Superior temporal gyrus (tissue), 1 donor: ENCODE data around the gene FHIP1A.
"Not testable (repeated sequence)": the region's sequence is repeated elsewhere in the genome, so short reads cannot be mapped to it uniquely, and the experiment has no call there.

Experiments
- DNase-seq: peaks from one replicate; pipeline ENCODE4 v3.0.0-alpha.2; 2016; ENCODE audit errors: extremely low spot score

FHIP1A gene

DNA sequence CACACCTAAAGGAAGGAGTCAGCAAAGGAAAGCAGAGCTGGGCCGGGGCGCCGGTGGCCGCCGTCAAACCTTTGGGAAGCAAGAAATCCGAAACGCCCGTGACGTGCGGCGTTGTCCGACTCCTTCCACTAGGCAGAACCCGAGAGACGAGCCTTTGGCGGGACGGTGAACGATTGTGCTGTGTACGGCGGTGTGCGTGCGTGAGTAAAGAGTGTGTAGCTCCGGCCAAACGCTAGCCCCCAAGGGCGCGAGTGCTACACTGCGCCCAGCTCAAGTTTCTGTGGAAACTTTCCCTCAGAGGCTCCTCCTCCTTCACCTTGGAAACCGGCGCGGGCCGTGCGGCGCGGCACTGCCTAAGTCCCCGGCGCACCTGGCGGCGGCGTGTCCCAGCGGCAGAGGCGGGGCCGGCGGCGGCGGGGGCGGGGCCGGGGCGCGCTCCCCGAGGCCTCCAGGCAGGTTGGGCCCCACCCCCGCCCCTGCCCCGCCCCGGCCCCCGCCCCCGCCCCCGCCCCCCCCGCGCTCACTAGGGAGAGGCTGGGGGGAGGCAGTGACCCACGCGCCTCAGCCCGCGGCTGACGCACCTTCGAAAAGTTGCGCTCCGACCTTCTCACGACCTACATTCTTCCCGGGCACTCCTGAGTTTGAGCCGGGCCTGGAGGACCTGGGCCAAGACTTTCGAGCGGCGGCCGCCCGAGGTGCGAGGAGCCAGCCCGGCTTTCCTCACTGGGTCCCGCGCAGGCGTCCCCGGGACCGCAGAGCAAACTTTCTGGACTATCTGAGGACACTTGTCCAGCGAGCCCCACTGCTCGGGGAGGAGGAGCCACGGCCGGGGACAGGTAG, at the start of gene FHIP1A:
FHIP1A (plus strand) TSS at position 547 of the 840 bp plus-strand sequence. CDS start 157,084 bp downstream, outside the sequence.
- DNase-seq: no peak

DNA sequence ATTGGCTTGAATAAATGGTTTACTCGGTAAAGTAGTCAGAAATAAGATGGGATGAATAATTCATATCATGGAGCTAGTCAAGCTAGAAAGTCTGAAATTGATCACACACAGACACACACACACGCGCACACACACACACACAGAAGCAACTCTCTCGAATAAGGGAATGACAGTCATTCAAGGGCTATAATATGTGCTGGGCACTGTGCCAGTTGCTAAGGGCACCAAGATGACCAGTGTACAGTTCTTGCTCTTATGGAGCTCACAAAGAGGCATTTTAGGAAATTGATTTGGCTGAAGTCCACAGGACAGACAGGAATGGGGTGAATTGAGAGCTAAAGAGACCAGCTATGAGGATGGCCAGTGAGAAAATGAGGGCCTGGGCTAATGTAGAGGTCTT, 49.4 kb upstream of the FHIP1A start:
- no peak for DNase-seq

DNA sequence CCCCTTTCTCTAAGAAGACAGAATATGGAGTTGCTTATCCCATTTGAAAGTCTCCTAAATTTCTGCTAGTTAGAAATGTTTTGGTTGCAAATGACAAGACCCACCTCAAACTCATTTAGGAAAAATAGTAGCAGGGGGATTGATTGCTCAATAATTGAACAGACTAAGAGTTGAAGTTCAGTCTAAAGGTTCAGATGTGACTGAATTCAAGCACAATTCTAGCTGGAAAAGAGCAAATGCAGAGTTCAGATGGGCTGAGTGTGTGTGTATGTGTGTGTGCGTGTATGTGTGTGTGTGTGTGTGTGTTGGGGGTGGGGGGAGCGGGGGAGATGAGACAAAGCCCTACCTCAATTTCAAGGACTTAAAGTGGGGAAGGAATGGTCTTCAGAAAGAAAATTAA, 47.9 kb upstream of the FHIP1A start:
- no peak for DNase-seq

DNA sequence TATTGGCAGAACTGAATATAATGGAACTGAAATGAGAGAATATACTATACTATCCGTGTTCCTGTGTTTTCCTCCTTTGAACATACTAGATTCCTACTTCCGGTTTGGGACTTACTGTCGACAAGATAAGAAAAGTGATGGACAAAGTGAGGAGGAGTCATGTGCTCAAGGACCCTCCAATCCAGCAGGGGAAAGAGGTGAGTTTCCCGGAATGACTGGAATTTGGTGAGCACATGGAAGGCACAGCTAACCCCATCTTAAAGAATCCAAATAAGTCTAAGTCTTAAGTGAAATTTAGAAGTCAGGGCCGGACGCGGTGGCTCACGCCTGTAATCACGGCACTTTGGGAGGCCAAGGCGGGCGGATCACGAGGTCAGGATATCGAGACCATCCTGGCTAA, 47.0 kb upstream of the FHIP1A start:
- no peak for DNase-seq

DNA sequence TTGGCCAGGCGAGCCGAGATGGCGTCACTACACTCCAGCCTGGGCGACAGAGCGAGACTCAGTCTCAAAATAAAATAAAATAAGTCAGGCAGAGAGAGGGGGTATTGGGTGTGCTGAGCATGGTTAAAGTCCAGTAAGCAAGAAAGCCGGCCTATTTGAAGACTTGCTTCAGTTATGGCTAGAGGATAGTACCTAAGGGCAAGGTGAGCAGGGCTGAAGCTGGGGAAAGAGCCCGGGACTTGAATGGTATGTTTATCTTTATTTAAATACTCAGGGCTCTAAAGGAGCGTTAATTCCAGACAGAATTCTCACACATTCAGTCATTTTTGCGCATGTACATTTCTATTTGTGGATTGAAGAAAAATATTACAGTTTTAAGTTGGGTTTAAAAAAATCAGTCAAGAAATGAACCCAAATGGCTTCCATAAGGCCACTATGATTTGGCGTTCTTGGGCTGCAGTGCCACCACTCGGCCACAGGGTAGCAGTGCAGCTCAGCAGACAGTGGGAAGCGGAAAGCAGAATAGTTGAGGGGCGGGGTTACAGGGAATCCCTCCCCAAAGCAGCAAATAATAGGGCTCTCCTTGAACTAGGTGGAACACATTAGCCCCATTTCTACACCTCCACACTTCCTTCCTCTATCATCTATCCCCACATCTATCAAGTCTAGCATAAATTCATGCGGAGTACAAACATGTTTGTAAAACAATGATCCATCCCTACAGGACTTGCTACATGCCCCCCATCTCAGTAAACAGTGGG, 46.4 kb upstream of the FHIP1A start:
- DNase-seq: peak; percentile 91

DNA sequence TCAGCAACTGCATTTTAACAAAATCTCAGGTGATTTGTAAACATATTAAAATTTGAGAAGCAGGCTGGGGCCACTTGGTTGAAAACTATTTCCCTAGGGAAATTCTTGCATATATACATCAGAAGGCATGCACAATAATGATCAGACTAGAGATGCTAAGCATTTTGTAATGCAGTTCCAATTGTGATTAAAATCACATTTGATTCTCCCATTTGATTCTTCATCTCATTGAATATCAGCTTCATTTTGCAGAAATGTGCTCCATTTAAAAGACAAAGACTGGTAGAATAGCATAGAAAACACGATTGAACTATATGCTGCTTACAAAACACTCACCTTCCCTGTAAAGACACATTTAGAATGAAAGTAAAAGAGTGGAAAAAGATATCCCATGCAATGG, 32.4 kb upstream of the FHIP1A start:
- no peak for DNase-seq

DNA sequence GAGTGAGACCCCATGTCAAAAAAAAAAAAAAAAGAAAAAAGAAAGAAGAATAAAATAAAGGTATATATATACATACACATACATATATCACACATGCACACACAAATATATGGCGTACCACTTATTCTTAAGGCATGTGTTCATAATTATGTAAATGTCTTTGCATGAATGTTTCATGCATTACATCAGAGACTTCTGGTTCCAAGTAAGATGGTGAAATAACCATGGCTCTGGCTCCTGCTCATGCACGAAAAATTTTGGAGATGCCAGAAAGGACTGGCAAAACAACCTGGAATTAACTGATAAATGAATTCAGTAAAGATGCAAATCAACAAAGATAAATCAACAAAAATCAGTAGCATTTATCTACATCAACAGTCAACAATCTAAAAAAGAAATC, 19.7 kb upstream of the FHIP1A start:
- DNase-seq: no peak

DNA sequence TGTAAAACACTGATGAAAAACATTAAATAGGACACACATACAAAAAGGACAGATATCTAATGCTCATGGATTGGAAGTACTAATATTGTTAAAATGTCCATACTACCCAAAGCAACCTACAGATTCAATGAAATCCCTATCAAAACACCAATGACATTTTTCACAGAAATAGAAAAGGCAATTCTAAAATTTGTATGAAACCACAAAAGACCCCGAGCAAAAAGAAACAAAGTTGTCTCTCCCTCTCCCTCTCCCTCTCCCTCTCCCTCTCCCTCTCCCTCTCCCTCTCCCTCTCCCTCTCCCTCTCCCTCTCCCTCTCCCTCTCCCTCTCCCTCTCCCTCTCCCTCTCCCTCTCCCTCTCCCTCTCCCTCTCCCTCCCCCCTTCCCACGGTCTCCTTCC, 19.2 kb upstream of the FHIP1A start:
- DNase-seq: not testable (repeated sequence)

DNA sequence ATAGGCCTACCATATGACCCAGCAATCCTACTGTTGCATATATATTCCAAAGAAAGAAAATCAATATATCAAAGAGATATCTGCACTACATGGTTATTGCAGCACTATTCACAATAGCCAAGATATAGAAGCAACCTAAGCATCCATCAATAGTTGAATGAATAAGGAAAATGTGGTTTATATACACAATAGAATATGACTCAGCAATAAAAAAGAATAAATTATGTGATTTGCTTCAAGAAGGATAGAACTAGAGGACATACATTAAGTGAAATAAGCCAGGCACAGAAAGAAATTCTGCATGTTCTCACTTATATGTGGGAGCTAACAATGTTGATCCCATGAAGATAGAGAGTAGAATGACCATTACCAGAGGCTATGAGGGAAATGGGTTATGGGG, 13.1 kb upstream of the FHIP1A start:
- no peak for DNase-seq

DNA sequence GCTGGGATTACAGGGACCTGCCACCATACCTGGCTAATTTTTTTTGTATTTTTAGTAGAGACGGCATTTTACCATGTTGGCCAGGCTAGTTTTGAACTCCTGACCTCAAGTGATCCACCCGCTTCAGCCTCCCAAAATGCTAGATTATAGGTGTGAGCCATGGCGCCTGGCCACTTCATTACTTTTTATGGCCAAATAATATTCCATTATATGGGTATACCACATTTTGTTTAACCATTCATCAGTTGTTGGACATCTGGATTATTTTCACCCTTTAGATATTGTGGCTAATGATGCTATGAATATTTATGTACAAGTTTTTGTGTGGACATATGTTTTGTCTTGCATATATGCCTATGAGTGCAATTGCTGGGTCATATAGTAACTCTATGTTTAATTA, 8.6 kb upstream of the FHIP1A start:
- no peak for DNase-seq

DNA sequence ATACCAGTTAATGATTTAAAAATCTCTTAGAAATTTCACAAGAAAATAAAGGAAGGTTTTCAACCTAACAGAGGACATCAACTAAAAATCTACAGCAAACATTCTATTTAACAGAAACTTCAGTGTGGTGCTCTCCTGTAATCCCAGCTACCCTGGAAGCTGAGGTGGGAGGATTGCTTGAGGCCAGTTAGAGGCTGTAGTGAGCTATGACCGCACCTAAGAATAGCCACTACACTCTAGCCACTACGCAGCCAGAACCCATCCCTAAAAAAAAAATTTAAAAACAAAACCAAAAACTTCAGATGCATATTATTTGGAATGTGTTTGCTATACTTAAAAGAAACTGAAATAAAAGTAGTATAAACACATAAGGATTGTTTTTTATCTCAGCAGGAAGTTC, 7.2 kb upstream of the FHIP1A start:
- no peak for DNase-seq

DNA sequence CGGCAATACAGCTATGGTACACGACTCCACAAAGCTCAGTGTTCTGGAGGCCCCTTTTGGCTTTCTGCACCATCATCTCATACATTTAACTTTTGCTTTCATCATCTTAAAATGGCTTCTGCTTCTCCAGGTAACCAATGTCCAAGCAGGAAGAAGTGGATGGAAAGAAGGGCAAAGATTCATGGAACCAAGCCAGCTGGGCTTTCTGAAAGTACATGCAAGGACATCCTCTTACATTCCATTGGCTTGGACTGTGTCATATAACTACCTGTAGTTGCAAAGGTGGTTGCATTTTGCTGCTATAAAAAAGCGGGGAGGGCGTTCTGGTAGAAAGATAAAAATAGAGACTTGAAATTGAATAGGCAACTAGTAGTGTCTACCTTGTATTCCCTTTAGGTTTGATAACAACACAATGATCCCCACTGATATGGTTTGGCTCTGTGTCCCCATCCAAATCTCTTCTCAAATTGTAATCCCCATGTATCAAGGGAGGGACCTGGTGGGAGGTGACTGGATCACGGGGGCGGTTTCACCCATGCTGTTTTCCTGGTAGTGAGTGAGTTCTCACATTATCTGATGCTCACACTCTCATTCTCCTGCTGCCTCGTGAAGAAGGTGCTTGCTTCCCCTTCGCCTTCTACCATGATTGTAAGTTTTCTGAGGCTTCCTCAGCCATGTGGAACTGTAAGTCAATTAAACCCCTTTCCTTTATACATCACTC, 6.7 kb upstream of the FHIP1A start:
- DNase-seq: no peak

DNA sequence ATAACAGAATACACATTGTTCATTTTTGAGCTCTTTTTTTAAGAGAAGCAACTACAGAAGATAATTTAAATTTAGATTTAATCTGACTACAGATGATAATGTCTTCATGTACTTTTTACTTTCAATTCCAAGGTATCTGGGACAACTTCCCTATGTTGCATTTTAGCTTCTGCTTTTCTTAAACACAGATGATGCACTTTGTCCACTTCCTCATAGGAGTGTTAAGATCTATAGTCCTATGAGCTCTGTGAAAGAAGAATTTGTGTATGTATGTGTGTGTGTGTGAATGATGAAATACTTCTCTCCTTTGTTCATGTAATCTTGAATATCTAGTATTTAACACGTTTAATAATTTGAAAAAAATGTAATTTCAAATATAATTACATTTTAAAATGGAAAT, 5.3 kb upstream of the FHIP1A start:
- DNase-seq: no peak

DNA sequence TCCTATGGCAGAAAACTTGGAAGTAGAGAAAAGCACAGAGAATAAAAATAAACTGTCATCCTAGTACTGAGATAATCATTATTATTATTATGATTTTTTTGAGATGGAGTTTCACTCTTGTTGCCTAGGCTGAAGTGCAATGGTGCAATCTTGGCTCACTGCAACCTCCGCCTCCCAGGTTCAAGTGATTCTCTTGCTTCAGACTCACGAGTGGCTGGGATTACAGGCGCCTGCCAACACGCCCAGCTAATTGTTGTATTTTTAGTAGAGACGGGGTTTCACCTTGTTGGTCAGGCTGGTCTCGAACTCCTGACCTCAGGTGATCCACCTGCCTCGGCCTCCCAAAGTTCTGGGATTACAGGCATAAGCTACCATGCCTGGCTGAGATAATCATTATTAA, 4.2 kb upstream of the FHIP1A start:
- DNase-seq: not testable (repeated sequence)

DNA sequence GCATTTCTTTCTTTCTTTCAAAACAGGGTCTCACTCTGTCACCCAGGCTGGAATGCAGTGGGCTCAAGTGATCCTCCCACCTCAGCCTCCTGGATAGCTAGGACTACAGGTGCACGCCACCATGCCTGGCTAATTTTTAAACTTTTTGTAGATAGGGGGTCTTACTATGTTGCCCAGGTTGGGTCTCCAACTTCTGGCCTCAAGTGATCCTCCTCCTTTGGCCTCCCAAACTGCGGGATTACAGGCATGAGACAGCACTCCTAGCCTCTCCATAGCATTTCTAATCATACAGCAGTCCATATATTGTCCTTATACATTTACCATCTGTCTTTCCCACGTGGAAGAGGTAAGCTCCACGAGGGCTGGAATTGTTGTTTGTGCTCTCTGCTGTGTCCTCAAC, 2.0 kb upstream of the FHIP1A start:
- DNase-seq: no peak

DNA sequence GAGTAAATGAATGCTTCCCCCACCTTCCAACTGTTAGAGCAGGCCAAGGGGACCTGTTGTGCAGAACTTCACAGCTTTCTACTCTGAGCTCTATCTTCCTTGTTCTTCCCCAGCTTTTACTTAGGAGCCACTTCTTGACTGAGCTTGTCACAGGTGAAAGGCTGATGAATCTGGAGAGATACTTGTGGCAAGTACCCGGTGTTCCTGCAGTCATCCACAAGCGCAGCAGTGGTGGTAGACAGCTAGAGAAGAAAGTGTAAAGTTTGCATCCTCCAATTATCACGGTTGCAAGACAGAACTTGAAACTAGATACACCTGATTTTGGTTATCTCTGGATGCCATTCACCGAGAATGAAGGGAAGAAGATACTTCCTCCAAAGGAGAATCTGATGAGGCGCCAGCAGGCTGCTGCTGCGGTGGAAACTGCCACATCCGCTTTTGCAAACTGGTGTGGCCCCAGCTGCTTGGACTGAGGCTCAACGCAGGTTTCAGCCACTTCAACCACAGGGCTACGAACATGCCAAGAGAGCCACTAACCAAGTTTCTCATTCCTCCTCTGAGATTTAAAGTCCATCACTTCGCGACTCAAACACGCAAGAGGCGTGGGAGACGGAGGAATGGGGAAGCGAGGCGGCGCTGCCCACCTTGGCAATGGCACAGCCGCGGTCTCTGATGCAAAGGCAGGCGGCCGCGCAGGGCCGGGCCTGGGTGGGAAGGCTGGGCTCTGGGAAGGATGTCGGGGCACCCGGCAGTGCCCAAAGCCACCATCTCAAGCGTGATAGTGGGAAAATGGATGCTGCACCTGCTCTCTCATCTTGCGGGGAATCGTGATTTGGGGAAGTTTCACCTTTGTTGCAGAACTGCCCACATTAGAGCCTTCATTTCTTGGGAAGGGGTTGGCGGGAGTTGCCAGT, 1.3 kb upstream of the FHIP1A start:
- DNase-seq: no peak

DNA sequence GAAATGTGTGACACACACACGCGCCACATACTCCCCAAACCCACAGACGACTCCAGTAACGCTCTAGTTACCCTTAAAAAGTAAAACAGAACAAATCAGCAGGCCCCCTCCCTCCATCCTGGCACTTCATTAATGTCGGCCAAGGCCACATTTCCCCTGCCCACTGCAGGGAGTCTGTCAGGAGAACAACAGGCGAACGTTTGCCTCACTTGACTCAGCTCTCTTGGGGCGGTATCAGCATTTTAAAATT, 671 bp upstream of the FHIP1A start:
- no peak for DNase-seq

DNA sequence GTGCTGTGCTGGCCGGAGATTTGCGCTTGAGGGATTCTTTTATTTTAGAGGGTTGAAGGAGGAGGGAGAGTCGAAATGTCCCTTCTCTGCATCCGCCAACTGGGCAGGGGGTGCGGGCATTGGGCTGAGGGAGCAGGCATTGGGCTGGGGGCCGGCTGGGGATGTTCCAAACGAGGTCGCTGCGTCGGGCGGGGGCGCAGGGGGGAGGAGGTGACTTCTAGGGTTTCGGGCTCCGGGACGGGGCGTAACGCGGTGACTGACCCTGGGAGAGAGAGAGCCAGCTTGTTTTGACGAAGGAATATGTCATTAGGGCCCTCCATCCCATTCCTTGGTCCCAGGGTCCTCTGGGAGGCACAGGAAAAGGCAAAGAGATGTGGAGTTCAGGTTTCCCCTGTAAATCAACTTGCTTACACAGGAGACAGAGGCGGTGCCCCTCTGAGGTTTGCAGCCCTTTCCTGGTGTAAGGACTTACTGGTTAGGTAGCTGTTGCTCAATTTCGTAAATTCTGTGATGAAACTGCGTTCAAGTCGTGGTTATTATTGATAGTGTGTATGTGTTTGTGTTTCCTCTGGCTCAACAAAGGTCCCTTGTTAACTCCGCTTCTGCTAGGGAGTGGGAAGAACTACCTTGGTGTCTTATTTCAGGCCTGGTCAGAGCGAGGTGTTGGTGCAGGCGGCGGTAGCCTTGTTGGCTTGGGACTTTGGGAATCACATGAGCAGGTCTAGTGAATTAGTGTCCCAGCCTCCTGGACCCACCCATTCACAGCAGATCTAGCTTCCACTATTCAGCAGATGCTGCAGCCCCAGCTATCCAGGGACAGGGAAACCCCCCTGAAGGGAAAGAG, 716 bp downstream of the FHIP1A start:
- no peak for DNase-seq

DNA sequence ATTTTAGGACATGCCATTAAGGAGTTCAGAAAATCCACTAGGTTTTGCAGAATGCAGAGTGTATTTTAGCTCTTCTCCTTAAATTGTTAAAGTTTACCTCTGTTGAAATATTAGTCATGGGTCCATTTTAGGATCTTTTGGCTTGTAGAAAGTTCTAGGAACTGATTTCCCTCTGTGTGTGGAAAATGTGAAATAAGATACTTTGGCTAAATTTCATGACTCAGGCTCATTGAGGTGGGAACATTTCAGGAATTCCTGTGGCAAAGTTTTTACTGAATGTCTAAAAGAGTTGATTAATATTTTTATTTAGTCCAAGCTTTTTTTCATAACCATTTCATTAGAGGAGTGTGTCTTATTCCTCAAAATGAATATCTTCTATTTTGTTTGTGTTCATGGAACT, 7.0 kb downstream of the FHIP1A start:
- no peak for DNase-seq

DNA sequence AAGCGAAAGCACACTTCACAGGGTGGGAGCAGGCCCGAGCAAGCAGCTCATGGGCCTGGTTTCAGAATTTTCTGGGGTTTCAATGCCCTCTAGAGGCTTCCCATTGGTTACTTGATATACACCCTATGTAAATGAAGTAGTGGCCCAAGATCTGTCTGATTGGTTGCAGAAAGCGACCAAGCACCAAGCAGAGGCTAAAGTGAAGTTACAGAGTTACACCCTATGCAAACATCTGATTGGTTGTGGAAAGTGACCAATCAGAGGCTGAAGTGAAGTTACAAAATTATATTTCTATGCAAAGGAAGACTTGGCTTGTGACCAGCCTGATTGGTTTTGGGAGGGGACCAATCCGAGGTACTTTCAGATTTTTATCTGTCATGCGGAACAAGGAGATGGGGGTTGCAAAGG, 8.2 kb downstream of the FHIP1A start:
- no peak for DNase-seq
